ENCODE measurements around the gene FUZ.

- TF ChIP-seq, protein P1, sequence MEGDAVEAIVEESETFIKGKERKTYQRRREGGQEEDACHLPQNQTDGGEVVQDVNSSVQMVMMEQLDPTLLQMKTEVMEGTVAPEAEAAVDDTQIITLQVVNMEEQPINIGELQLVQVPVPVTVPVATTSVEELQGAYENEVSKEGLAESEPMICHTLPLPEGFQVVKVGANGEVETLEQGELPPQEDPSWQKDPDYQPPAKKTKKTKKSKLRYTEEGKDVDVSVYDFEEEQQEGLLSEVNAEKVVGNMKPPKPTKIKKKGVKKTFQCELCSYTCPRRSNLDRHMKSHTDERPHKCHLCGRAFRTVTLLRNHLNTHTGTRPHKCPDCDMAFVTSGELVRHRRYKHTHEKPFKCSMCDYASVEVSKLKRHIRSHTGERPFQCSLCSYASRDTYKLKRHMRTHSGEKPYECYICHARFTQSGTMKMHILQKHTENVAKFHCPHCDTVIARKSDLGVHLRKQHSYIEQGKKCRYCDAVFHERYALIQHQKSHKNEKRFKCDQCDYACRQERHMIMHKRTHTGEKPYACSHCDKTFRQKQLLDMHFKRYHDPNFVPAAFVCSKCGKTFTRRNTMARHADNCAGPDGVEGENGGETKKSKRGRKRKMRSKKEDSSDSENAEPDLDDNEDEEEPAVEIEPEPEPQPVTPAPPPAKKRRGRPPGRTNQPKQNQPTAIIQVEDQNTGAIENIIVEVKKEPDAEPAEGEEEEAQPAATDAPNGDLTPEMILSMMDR (IDR thresholded peaks at IDR 0.05) = no peak
- no peak for TF ChIP-seq POLR2A (IDR thresholded peaks at IDR 0.05)
Observed at GRCh38 chr19:49772850-49773432, 40.2 kb downstream of the FUZ start.
